ENCODE measurements around the gene NOC4L. TPM values are rescaled to one million over a fixed set of nuclear protein-coding genes. Genes with fewer than 3 reads are reported as not detected.

NOC4L gene
- total RNA-seq, 1 donor from 2014 or later, result 3.5 TPM

DNA sequence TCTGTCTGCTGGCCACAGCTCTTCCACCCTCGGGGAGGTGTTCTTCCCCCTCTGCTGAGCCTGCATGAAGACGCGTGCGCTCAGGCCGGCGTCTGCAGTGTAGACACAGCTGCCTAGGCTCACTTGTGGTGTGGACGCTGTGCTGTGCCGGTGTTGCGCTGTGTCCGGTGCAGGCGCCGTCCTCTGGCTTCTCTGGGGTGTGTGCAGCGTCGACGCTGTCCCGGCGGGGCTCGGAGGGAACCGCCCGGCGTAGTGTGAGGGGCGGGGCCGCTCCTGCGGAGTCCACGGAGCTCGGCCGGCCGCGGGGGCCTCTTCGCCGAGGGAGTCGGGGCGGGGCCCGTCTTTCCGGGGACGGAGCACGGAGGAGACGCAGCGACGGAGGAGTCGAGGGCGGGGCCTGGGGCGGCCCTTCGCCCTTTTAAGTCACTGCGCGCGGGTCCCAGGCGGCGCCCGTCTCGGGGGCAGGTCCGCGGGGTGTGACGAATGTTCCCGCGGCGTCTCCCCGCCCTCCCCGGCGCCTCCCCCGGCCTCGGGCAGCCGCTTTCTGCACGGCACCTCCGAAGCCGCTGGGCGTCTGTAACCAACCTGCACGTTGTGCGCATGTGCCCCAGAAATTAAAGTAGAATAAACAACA lies 45.2 kb downstream of the NOC4L start:
- peak overlapping the region; percentile 92 for H2AFZ ChIP-seq (replicated peaks)
- peaks cover 19% of the 10 kb centered on the region for H3F3A ChIP-seq (ENCODE audit: low read depth)
- no peak overlapping the region for H3K9ac ChIP-seq
- TF ChIP-seq EZH2 (IDR thresholded peaks at IDR 0.05) (peak; percentile 69), EZH2phosphoT487 (IDR thresholded peaks at IDR 0.05) (peak; percentile 56)
- TF ChIP-seq, protein P1, sequence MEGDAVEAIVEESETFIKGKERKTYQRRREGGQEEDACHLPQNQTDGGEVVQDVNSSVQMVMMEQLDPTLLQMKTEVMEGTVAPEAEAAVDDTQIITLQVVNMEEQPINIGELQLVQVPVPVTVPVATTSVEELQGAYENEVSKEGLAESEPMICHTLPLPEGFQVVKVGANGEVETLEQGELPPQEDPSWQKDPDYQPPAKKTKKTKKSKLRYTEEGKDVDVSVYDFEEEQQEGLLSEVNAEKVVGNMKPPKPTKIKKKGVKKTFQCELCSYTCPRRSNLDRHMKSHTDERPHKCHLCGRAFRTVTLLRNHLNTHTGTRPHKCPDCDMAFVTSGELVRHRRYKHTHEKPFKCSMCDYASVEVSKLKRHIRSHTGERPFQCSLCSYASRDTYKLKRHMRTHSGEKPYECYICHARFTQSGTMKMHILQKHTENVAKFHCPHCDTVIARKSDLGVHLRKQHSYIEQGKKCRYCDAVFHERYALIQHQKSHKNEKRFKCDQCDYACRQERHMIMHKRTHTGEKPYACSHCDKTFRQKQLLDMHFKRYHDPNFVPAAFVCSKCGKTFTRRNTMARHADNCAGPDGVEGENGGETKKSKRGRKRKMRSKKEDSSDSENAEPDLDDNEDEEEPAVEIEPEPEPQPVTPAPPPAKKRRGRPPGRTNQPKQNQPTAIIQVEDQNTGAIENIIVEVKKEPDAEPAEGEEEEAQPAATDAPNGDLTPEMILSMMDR (IDR thresholded peaks at IDR 0.05), result no peak
- no peaks in the 10 kb centered on the region for H3K9me3 ChIP-seq (ENCODE audit: low read depth)
- peak; percentile 86 for DNase-seq (ENCODE audit: low spot score)
- H3K4me1 ChIP-seq, result peaks cover 10% of the 10 kb centered on the region
- H4K20me1 ChIP-seq (ENCODE audit: low read depth), result peaks cover 3% of the 10 kb centered on the region
- H3K36me3 ChIP-seq, result no peaks in the 10 kb centered on the region
- H3K27me3 ChIP-seq, result peaks cover 100% of the 10 kb centered on the region
- H3K27me3 Mint-ChIP-seq (ENCODE audit: insufficient read depth, low read depth), result peaks cover 48% of the 10 kb centered on the region
- H3K27ac ChIP-seq, result no peak overlapping the region
- H3K36me3 Mint-ChIP-seq, result peaks cover 6% of the 10 kb centered on the region
- peak overlapping the region; percentile 92 for H3K4me2 ChIP-seq
- peaks cover 11% of the 10 kb centered on the region for H3K4me1 Mint-ChIP-seq
- H3K27ac Mint-ChIP-seq, result peak overlapping the region; percentile 63
- H3K4me3 ChIP-seq, result peak overlapping the region; percentile 59
- H3K79me2 ChIP-seq (ENCODE audit: low read depth), result no peaks in the 10 kb centered on the region
- H3K4me3 Mint-ChIP-seq, result peak overlapping the region; percentile 84
- H3K9me3 Mint-ChIP-seq, result peaks cover 9% of the 10 kb centered on the region

DNA sequence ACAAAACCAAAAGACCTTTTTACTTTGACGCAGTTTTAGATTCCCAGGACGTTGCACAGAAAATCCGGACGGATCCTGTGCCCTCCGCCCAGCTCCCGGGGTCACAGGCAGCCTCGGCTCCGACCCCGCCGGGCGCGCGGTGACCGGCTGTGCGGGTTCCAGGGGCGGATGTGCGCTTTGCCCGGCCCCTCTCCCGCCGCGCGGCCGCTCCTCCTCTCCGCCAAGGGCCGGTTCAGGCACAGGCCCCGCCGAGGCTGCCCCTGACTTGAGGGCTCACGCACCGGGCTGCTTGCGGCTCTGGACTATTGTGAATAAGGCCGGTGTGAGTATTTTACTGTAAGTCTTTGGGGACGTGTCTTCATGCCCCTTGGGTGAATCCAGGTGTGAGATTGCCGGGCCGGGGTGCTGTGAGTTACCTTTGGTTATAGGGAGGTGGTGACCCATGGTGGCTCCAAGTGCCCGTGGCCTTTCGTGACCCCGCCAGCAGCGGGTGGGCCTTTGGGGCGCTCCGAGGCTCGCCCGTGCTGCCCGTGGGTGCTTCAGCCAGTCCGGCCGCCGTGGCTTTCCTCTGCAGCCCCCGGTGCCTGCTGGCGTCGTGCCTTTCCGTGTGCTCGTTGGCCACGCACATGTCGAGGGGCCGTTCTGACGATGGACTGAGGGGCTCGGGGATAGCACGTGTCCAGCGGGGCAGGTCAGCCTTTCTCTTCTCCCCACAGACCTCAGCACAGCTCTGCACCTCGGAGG lies 45.9 kb downstream of the NOC4L start:
- DNase-seq (ENCODE audit: low spot score), result peak; percentile 67
- peak overlapping the region; percentile 92 for H2AFZ ChIP-seq (replicated peaks)
- H3K36me3 ChIP-seq, result no peaks in the 10 kb centered on the region
- peaks cover 19% of the 10 kb centered on the region for H3F3A ChIP-seq (ENCODE audit: low read depth)
- no peak overlapping the region for H3K27ac ChIP-seq
- H3K4me1 Mint-ChIP-seq, result peaks cover 11% of the 10 kb centered on the region
- peaks cover 100% of the 10 kb centered on the region for H3K27me3 ChIP-seq
- TF ChIP-seq EZH2 (IDR thresholded peaks at IDR 0.05) (peak; percentile 80), EZH2phosphoT487 (IDR thresholded peaks at IDR 0.05) (peak; percentile 33)
- TF ChIP-seq, protein P1 (IDR thresholded peaks at IDR 0.05), result no peak
- H3K4me3 Mint-ChIP-seq, result peak overlapping the region; percentile 83
- H3K9me3 ChIP-seq (ENCODE audit: low read depth), result no peaks in the 10 kb centered on the region
- H3K27me3 Mint-ChIP-seq (ENCODE audit: insufficient read depth, low read depth), result peaks cover 46% of the 10 kb centered on the region
- H3K9ac ChIP-seq, result no peak overlapping the region
- H3K79me2 ChIP-seq (ENCODE audit: low read depth), result no peaks in the 10 kb centered on the region
- no peak overlapping the region for H3K27ac Mint-ChIP-seq
- H3K4me3 ChIP-seq, result peak overlapping the region; percentile 59
- H3K36me3 Mint-ChIP-seq, result peaks cover 6% of the 10 kb centered on the region
- H3K4me1 ChIP-seq, result peaks cover 10% of the 10 kb centered on the region
- H3K9me3 Mint-ChIP-seq, result peaks cover 9% of the 10 kb centered on the region
- peaks cover 3% of the 10 kb centered on the region for H4K20me1 ChIP-seq (ENCODE audit: low read depth)
- peak overlapping the region; percentile 92 for H3K4me2 ChIP-seq

DNA sequence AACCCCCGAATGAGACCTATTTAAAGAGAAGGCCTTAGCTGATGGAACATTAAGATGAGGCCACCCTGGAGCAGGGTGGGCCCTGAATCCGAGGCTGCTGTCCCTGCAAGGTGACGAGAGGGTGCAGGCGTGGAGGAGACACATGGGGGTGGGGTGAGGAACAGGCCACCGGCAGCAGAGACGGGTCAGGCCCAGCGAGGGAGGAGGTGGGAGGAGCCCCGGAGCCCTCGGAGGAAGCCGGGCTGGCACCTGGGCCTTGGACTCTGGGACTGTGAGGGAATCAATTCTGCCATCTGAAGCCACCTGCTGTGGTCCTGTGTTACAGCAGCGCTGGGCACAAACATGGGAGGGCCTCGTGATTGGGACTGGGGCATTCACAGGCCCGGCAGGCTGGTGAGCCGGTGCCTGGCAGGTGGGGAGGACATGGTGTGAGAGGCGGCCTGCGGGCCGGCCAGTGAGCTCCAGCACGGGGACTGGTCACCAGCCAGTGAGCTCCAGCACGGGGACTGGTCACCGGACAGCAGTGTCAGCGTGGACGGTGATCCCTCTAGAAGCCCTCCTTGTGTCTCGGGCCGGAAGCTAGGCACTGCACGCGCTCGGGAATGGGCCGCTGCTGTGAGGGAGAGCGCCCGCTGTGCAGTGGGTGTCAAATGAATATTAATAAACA lies 46.7 kb downstream of the NOC4L start:
- H3K27me3 ChIP-seq, result peaks cover 100% of the 10 kb centered on the region
- no peak overlapping the region for H3K4me2 ChIP-seq

More for the DNA sequence above, 46.7 kb downstream of the NOC4L start:
- TF ChIP-seq, protein P1 (IDR thresholded peaks at IDR 0.05), result no peak
- TF ChIP-seq EZH2 (IDR thresholded peaks at IDR 0.05), result no peak
- Histone ChIP-seq H3K9ac (no peak overlapping the region), H3K4me3 (no peak overlapping the region), H4K20me1 (ENCODE audit: low read depth) (peaks cover 3% of the 10 kb centered on the region), H3F3A (ENCODE audit: low read depth) (peaks cover 16% of the 10 kb centered on the region), H2AFZ (replicated peaks) (no peak overlapping the region), H3K9me3 (ENCODE audit: low read depth) (no peaks in the 10 kb centered on the region), H3K36me3 (no peaks in the 10 kb centered on the region), H3K4me1 (peaks cover 10% of the 10 kb centered on the region), H3K27ac (no peak overlapping the region), H3K79me2 (ENCODE audit: low read depth) (no peaks in the 10 kb centered on the region)
- peak overlapping the region; percentile 68 for H3K4me3 Mint-ChIP-seq
- H3K9me3 Mint-ChIP-seq, result peaks cover 9% of the 10 kb centered on the region
- H3K27me3 Mint-ChIP-seq (ENCODE audit: insufficient read depth, low read depth), result peaks cover 41% of the 10 kb centered on the region
- H3K36me3 Mint-ChIP-seq, result peaks cover 6% of the 10 kb centered on the region
- H3K27ac Mint-ChIP-seq, result no peak overlapping the region
- DNase-seq (ENCODE audit: low spot score), result no peak
- peaks cover 12% of the 10 kb centered on the region for H3K4me1 Mint-ChIP-seq

All from neural progenitor cell (in vitro differentiated cells).